HEK293 (cell line): ENCODE data around the gene DBF4.

ENCODE experiments used
- TCF7L2 ChIP-seq: IDR thresholded peaks from 2 replicates; pipeline ENCODE4 v1.6.1; 2011; ENCODE audit warnings: low read depth, mild to moderate bottlenecking, inconsistent platforms, low read length, moderate library complexity, borderline replicate concordance
- ZFP69B ChIP-seq: fragments of 450-650 bp; formaldehyde crosslinking; IDR thresholded peaks from 2 replicates; pipeline ENCODE4 v1.5.1; 2016; ENCODE audit warnings: missing biosample characterization, missing genetic modification characterization
- ZNF292 ChIP-seq: fragments of 450-650 bp; formaldehyde crosslinking; IDR thresholded peaks from 2 replicates; pipeline ENCODE4 v1.5.1; 2016; ENCODE audit warnings: low read depth, missing biosample characterization, missing genetic modification characterization, borderline replicate concordance
- TF ChIP-seq, protein P1 (sequence below): fragments of 450-650 bp; formaldehyde crosslinking; IDR thresholded peaks from 2 replicates; pipeline ENCODE4 v1.5.1; 2016; ENCODE audit warnings: missing biosample characterization, missing genetic modification characterization
- TF ChIP-seq, protein P2 (sequence below): fragments of 450-650 bp; formaldehyde crosslinking; IDR thresholded peaks from 2 replicates; pipeline ENCODE4 v1.5.1; 2016; ENCODE audit warnings: missing biosample characterization, missing genetic modification characterization

DNA sequence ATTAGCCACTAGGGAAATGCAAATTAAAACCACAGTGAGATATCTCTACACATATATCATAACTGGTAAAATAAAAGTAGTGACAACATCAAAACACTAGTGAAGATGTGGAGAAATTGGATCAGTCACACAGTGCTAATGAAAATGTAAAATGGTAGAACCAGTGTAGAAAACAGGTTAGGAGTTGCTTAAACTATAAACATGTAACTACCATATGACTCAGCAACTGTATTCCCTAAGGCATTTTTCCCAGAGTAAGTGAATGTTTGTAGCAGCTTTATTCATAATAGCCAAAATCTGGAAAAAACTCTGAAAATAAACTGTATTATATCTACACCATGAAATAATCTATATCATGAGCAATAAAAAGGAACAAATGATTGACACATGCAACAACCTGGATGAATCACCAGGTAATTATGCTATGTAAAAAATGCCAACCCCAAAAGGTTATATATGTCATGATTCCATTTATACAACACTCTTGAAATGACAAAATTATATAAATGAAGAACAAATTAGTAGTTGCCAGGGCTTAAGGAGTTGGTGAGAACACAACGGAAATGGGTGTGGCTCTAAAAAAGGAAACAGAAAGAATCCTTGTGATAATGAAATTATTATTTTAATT lies 22.9 kb upstream of the DBF4 start:
- TF ChIP-seq, protein P1, sequence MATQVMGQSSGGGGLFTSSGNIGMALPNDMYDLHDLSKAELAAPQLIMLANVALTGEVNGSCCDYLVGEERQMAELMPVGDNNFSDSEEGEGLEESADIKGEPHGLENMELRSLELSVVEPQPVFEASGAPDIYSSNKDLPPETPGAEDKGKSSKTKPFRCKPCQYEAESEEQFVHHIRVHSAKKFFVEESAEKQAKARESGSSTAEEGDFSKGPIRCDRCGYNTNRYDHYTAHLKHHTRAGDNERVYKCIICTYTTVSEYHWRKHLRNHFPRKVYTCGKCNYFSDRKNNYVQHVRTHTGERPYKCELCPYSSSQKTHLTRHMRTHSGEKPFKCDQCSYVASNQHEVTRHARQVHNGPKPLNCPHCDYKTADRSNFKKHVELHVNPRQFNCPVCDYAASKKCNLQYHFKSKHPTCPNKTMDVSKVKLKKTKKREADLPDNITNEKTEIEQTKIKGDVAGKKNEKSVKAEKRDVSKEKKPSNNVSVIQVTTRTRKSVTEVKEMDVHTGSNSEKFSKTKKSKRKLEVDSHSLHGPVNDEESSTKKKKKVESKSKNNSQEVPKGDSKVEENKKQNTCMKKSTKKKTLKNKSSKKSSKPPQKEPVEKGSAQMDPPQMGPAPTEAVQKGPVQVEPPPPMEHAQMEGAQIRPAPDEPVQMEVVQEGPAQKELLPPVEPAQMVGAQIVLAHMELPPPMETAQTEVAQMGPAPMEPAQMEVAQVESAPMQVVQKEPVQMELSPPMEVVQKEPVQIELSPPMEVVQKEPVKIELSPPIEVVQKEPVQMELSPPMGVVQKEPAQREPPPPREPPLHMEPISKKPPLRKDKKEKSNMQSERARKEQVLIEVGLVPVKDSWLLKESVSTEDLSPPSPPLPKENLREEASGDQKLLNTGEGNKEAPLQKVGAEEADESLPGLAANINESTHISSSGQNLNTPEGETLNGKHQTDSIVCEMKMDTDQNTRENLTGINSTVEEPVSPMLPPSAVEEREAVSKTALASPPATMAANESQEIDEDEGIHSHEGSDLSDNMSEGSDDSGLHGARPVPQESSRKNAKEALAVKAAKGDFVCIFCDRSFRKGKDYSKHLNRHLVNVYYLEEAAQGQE = no peak
- TF ChIP-seq, protein P2, sequence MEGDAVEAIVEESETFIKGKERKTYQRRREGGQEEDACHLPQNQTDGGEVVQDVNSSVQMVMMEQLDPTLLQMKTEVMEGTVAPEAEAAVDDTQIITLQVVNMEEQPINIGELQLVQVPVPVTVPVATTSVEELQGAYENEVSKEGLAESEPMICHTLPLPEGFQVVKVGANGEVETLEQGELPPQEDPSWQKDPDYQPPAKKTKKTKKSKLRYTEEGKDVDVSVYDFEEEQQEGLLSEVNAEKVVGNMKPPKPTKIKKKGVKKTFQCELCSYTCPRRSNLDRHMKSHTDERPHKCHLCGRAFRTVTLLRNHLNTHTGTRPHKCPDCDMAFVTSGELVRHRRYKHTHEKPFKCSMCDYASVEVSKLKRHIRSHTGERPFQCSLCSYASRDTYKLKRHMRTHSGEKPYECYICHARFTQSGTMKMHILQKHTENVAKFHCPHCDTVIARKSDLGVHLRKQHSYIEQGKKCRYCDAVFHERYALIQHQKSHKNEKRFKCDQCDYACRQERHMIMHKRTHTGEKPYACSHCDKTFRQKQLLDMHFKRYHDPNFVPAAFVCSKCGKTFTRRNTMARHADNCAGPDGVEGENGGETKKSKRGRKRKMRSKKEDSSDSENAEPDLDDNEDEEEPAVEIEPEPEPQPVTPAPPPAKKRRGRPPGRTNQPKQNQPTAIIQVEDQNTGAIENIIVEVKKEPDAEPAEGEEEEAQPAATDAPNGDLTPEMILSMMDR (tag by site-specific recombination) = no peak
- TF ChIP-seq ZNF292 (tag by site-specific recombination) = no peak
- TF ChIP-seq TCF7L2 = no peak
- no peak for TF ChIP-seq ZFP69B (tag by site-specific recombination)
